ENCODE measurements around the gene MAPKAPK2. TPM values are rescaled to one million over a fixed set of nuclear protein-coding genes. Genes with fewer than 3 reads are reported as not detected.

Gene MAPKAPK2
- polyA plus RNA-seq, 1 of the 3 experiments (the other 2 are of a cell fraction), result 46.8 TPM

DNA sequence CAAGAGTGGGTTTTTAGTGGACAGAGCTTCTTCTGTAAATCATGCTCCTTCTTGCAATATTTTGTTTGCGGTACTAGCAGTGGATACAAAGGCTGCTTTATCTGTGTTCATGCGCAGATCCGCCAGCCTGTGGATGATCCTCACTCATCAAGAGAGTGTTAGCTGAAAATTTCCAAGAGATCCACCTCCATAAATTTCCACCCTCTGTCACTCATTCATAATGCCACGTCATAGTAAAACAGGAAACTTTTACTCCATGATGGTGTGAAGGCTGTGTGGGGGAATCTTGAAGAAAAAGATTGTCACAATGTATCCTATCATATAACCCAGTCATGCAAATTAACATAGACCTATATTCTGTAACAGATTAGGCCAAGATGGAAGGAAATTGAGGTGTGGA is 4.4 kb upstream of the MAPKAPK2 start:
- WGBS (ENCODE audit: low lambda C conversion rate), result 75% methylated on average over 4 of the region's 4 CpGs
- peaks cover under 1 to 10% of the 10 kb centered on the region in 2 experiments; a peak in 2 of 4 replicates for H3K4me1 ChIP-seq (ENCODE audit: control insufficient read depth in 1 of 2, insufficient read depth in 2 of 2, low read depth in 1 of 2, low read length in 1 of 2)
- no peak overlapping the region for H2AFZ ChIP-seq (ENCODE audit: low read depth)
- ChIA-PET CTCF (interaction anchor here (1.2 to 1.3 kb wide), 3 partner anchors 11 to 68 kb away, joined by 3 to 7 read pairs (median 3); partner anchors contain the start of gene EIF2D), POLR2A (no interaction called here)
- no peaks in the 10 kb centered on the region for H4K20me1 ChIP-seq (ENCODE audit: insufficient read depth)
- TF ChIP-seq, protein P1, sequence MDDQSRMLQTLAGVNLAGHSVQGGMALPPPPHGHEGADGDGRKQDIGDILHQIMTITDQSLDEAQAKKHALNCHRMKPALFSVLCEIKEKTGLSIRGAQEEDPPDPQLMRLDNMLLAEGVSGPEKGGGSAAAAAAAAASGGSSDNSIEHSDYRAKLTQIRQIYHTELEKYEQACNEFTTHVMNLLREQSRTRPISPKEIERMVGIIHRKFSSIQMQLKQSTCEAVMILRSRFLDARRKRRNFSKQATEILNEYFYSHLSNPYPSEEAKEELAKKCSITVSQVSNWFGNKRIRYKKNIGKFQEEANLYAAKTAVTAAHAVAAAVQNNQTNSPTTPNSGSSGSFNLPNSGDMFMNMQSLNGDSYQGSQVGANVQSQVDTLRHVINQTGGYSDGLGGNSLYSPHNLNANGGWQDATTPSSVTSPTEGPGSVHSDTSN (IDR thresholded peaks at IDR 0.05), result no peak
- no peaks in the 10 kb centered on the region for H3K79me2 ChIP-seq (ENCODE audit: insufficient read depth)
- no peak overlapping the region for H3K4me2 ChIP-seq
- H3F3A ChIP-seq (replicated peaks; ENCODE audit: insufficient read depth), result no peaks in the 10 kb centered on the region
- H3K9me3 ChIP-seq, result no peaks in the 10 kb centered on the region
- no peak for DNase-seq
- H3K9me2 ChIP-seq, result no peaks in the 10 kb centered on the region
- peaks cover 4% of the 10 kb centered on the region; the same call in 1 of the 2 replicates for H3K27me3 ChIP-seq (ENCODE audit: insufficient read depth)
- H3K36me3 ChIP-seq (replicated peaks in 1 of 2; ENCODE audit: control insufficient read depth in 1 of 2, insufficient read depth in 2 of 2, low read length in 1 of 2), result no peaks in the 10 kb centered on the region
- no peak overlapping the region for H3K27ac ChIP-seq (ENCODE audit: low read depth in 2 of 2, low read length in 1 of 2)
- H3K9ac ChIP-seq, result no peak overlapping the region
- no peak overlapping the region for H3K4me3 ChIP-seq (ENCODE audit: low read depth in 2 of 2, low read length in 1 of 2)

DNA sequence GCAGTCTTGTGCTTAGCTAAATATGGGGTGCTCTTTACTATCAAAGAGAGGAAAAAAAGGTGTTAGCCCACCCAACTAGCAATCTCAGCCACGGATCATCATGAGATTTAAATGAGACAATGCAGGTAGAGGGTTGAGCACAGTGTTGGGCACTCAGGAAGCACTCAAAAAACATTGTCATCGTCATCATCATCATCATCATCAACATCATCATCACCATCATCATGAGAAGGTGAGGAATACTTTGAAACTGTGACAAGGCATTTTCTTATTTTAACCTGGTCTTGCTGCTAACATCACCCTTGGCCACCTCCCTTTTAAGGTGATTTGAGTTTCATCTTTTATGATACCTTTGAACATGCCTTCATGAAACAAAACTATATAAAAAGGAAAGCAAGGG is 3.3 kb upstream of the MAPKAPK2 start:
- peaks cover 8% of the 10 kb centered on the region for H3K79me2 ChIP-seq (ENCODE audit: insufficient read depth)
- H3K27me3 ChIP-seq (ENCODE audit: insufficient read depth), result peaks cover 4% of the 10 kb centered on the region; the same call in 1 of the 2 replicates
- ChIA-PET CTCF (interaction anchor here (1.1 kb wide), 1 partner anchor 17 kb away, joined by 3 read pairs; no protein-coding TSS in a partner anchor), POLR2A (no interaction called here)
- H3K27ac ChIP-seq (ENCODE audit: low read depth in 2 of 2, low read length in 1 of 2), result no peak overlapping the region
- no peak for DNase-seq
- peaks cover 0 to 12% of the 10 kb centered on the region in 2 experiments; a peak in 2 of 4 replicates for H3K4me1 ChIP-seq (ENCODE audit: control insufficient read depth in 1 of 2, insufficient read depth in 2 of 2, low read depth in 1 of 2, low read length in 1 of 2)
- H4K20me1 ChIP-seq (ENCODE audit: insufficient read depth), result peaks cover 4% of the 10 kb centered on the region
- H3K4me3 ChIP-seq (ENCODE audit: low read depth in 2 of 2, low read length in 1 of 2), result no peak overlapping the region
- H2AFZ ChIP-seq (ENCODE audit: low read depth), result no peak overlapping the region
- no peaks in the 10 kb centered on the region for H3K36me3 ChIP-seq (replicated peaks in 1 of 2; ENCODE audit: control insufficient read depth in 1 of 2, insufficient read depth in 2 of 2, low read length in 1 of 2)
- whole genome bisulfite sequencing (ENCODE audit: low lambda C conversion rate), result 18% methylated on average over 2 of the region's 2 CpGs
- TF ChIP-seq SIN3A (IDR thresholded peaks at IDR 0.05; ENCODE audit: borderline replicate concordance, low read depth, low read length), result no peak
- TF ChIP-seq RFX5 (IDR thresholded peaks at IDR 0.05; ENCODE audit: low read length), result no peak
- TF ChIP-seq, protein P2, sequence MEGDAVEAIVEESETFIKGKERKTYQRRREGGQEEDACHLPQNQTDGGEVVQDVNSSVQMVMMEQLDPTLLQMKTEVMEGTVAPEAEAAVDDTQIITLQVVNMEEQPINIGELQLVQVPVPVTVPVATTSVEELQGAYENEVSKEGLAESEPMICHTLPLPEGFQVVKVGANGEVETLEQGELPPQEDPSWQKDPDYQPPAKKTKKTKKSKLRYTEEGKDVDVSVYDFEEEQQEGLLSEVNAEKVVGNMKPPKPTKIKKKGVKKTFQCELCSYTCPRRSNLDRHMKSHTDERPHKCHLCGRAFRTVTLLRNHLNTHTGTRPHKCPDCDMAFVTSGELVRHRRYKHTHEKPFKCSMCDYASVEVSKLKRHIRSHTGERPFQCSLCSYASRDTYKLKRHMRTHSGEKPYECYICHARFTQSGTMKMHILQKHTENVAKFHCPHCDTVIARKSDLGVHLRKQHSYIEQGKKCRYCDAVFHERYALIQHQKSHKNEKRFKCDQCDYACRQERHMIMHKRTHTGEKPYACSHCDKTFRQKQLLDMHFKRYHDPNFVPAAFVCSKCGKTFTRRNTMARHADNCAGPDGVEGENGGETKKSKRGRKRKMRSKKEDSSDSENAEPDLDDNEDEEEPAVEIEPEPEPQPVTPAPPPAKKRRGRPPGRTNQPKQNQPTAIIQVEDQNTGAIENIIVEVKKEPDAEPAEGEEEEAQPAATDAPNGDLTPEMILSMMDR (IDR thresholded peaks at IDR 0.05), result no peak
- TF ChIP-seq, protein P3, sequence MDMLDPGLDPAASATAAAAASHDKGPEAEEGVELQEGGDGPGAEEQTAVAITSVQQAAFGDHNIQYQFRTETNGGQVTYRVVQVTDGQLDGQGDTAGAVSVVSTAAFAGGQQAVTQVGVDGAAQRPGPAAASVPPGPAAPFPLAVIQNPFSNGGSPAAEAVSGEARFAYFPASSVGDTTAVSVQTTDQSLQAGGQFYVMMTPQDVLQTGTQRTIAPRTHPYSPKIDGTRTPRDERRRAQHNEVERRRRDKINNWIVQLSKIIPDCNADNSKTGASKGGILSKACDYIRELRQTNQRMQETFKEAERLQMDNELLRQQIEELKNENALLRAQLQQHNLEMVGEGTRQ (IDR thresholded peaks at IDR 0.05; ENCODE audit: borderline replicate concordance, low read depth, low read length), result no peak
- TF ChIP-seq, protein P4, sequence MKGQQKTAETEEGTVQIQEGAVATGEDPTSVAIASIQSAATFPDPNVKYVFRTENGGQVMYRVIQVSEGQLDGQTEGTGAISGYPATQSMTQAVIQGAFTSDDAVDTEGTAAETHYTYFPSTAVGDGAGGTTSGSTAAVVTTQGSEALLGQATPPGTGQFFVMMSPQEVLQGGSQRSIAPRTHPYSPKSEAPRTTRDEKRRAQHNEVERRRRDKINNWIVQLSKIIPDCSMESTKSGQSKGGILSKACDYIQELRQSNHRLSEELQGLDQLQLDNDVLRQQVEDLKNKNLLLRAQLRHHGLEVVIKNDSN (IDR thresholded peaks at IDR 0.05; ENCODE audit: borderline replicate concordance, low read depth), result no peak
- no peak for TF ChIP-seq RXRA (IDR thresholded peaks at IDR 0.05; ENCODE audit: borderline replicate concordance, low read depth)
- TF ChIP-seq RCOR1 (IDR thresholded peaks at IDR 0.05; ENCODE audit: low read length), result no peak
- no peaks in the 10 kb centered on the region for H3K9me3 ChIP-seq
- H3K9ac ChIP-seq, result no peak overlapping the region
- peaks cover 1% of the 10 kb centered on the region for H3F3A ChIP-seq (replicated peaks; ENCODE audit: insufficient read depth)
- no peaks in the 10 kb centered on the region for H3K9me2 ChIP-seq
- H3K4me2 ChIP-seq, result no peak overlapping the region

Measured in SK-N-SH (cell line).